Colonic mucosa (tissue), 4 donors: ENCODE measurements around the gene GAS7. TPM values are rescaled to one million over a fixed set of nuclear protein-coding genes. Genes with fewer than 3 reads are reported as not detected.

Experiments used
- DNase-seq: peaks from one replicate; pipeline ENCODE4 v3.0.0-alpha.2; 2020
- H3K27ac ChIP-seq: fragments of 200-600 bp; one replicate; pipeline ENCODE4 v1.8.0; 2021
- H3K27me3 ChIP-seq: fragments of 200-600 bp; one replicate; pipeline ENCODE4 v1.8.0; 2021
- H3K36me3 ChIP-seq: fragments of 200-600 bp; one replicate; pipeline ENCODE4 v1.8.0; 2021
- H3K4me1 ChIP-seq: fragments of 200-600 bp; one replicate; pipeline ENCODE4 v1.8.0; 2021; ENCODE audit warnings: mild to moderate bottlenecking
- H3K4me3 ChIP-seq: fragments of 200-600 bp; one replicate; pipeline ENCODE4 v1.8.0; 2021
- H3K9ac ChIP-seq, 2 donors: one replicate each; pipeline ENCODE4 v1.7.0; 2013; ENCODE audit warnings: control low read depth in 2 of 2, low read depth in 2 of 2, low read length in 2 of 2
- H3K9me3 ChIP-seq: fragments of 200-600 bp; one replicate; pipeline ENCODE4 v1.8.0; 2021
- intact Hi-C: fragments of 100-400 bp; cut with DNase I; formaldehyde crosslinking; loops from one replicate; pipeline ENCODE4 v1.14.1; 2022
- total RNA-seq, 2 donors: library from RNA; stranded (reverse); fragmentation: NEBNext Ultra II Directional in 1 of 2; extraction: Animal tissue kit (Norgen Biotek cat#: 25700) in 1 of 2; gene quantifications; one replicate each; pipeline ENCODE4 v1.2.1, GENCODE V29; 2021
- TF ChIP-seq, protein P1 (sequence below): fragments of 200-600 bp; IDR thresholded peaks from one replicate; pipeline ENCODE4 v1.8.0; 2022; ENCODE audit warnings: antibody characterized with exemption, mild to moderate bottlenecking
- donor health status: healthy.
- donor health status: DM: no; HTN: no; CAD: no.
- donor health status: DM: no; HTN: no; CAD: no.

Gene GAS7
- total RNA-seq, 2 donors from 2014 or later = 4.7 to 17.0 TPM

DNA sequence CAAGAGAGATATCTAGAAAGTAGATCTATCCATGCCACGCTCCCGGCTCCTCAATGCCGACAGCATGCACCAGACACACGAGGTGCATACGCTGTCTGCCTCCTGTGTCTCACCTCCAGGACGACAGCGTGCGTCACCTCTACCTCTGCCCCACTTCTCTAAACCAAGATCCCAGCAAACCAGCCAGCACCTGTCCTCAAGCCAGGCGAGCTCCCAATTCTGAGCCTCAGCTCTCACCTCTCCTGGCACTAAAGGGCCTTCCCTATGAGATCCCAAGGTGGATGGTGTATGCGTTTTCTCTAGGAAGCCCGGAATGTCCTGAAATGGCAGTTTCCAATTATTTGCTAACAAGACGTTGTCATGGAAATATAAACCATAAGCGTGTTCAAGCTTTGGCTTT lies 257.1 kb downstream of the GAS7 start:
- intact Hi-C loops = no loop called here
- no peak overlapping the region for H3K27ac ChIP-seq
- DNase-seq = no peak
- no peak overlapping the region for H3K4me3 ChIP-seq
- H3K4me1 ChIP-seq = no peaks in the 10 kb centered on the region
- H3K9me3 ChIP-seq = no peaks in the 10 kb centered on the region
- H3K36me3 ChIP-seq = no peaks in the 10 kb centered on the region
- no peak overlapping the region for H3K9ac ChIP-seq
- TF ChIP-seq, protein P1, sequence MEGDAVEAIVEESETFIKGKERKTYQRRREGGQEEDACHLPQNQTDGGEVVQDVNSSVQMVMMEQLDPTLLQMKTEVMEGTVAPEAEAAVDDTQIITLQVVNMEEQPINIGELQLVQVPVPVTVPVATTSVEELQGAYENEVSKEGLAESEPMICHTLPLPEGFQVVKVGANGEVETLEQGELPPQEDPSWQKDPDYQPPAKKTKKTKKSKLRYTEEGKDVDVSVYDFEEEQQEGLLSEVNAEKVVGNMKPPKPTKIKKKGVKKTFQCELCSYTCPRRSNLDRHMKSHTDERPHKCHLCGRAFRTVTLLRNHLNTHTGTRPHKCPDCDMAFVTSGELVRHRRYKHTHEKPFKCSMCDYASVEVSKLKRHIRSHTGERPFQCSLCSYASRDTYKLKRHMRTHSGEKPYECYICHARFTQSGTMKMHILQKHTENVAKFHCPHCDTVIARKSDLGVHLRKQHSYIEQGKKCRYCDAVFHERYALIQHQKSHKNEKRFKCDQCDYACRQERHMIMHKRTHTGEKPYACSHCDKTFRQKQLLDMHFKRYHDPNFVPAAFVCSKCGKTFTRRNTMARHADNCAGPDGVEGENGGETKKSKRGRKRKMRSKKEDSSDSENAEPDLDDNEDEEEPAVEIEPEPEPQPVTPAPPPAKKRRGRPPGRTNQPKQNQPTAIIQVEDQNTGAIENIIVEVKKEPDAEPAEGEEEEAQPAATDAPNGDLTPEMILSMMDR = no peak
- H3K27me3 ChIP-seq = no peaks in the 10 kb centered on the region

DNA sequence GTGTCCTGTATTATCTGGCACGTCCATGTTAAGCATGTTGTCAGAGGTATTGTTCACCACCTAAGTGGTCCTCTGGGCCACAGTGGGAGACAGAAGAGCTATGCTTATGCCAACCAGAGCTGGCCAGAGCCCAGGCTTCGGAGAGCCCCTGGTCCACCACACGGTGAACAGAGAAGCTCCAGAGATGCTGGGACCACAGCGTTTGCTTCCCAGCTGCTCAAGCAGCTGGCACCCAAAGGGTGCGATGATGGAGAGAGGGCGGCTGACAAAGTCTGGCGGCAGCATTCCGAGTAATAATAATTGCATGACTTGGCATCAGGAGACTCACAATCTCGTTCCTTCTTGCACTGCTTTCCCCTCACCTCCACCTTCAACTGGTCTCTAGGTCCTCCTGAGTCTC lies 257.6 kb downstream of the GAS7 start:
- H3K27me3 ChIP-seq = no peaks in the 10 kb centered on the region
- H3K9ac ChIP-seq = no peak overlapping the region
- no peaks in the 10 kb centered on the region for H3K4me1 ChIP-seq
- intact Hi-C loops = no loop called here
- no peak for DNase-seq
- H3K36me3 ChIP-seq = no peaks in the 10 kb centered on the region
- H3K27ac ChIP-seq = no peak overlapping the region
- TF ChIP-seq, protein P1 = no peak
- H3K9me3 ChIP-seq = no peaks in the 10 kb centered on the region
- H3K4me3 ChIP-seq = no peak overlapping the region

DNA sequence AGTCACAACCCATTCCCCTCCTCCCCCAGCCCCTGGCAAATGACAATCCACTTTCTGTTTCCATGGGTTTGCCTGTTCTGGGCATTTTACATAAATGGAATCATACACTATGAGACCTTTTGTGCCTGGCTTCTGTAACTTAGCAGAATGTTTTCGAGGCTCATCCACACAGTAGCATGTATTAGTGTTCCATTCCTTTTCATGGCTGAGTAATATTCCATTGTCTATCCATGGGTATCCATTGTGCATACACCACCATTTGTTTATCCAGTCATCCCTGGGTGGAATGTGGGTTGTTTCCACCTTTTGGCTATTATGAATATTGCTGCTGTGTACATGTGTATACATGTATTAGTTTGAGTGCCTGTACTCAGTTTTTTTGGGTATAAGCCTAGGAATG lies 259.6 kb downstream of the GAS7 start:
- Histone ChIP-seq H3K4me1 (no peaks in the 10 kb centered on the region), H3K27ac (no peak overlapping the region), H3K27me3 (no peaks in the 10 kb centered on the region), H3K9me3 (no peaks in the 10 kb centered on the region), H3K36me3 (no peaks in the 10 kb centered on the region), H3K9ac (no peak overlapping the region), H3K4me3 (no peak overlapping the region)
- TF ChIP-seq, protein P1 = no peak
- DNase-seq = no peak
- intact Hi-C loops = no loop called here

DNA sequence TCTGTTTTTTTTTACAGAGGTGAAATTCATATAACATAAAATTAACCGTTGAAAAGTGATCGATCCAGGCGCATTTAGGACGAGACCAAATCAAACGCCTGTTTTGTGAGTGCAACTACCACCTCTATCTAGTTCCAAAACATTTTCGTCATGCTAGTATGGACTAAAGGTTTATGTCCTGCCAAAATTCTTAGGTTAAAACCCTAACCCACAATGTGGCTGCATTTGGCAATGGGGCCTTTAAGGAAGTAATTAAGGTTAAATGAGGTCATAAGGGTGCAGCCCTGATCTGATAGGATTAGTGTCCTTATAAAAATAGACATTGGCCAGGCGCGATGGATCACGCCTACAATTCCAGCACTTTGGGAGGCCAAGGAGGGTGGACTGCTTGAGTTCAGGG lies 260.5 kb downstream of the GAS7 start:
- intact Hi-C loops = no loop called here
- Histone ChIP-seq H3K27me3 (no peaks in the 10 kb centered on the region), H3K4me1 (no peaks in the 10 kb centered on the region), H3K9ac (no peak overlapping the region), H3K4me3 (no peak overlapping the region), H3K9me3 (no peaks in the 10 kb centered on the region), H3K27ac (no peak overlapping the region), H3K36me3 (no peaks in the 10 kb centered on the region)
- TF ChIP-seq, protein P1 = no peak
- DNase-seq = no peak

DNA sequence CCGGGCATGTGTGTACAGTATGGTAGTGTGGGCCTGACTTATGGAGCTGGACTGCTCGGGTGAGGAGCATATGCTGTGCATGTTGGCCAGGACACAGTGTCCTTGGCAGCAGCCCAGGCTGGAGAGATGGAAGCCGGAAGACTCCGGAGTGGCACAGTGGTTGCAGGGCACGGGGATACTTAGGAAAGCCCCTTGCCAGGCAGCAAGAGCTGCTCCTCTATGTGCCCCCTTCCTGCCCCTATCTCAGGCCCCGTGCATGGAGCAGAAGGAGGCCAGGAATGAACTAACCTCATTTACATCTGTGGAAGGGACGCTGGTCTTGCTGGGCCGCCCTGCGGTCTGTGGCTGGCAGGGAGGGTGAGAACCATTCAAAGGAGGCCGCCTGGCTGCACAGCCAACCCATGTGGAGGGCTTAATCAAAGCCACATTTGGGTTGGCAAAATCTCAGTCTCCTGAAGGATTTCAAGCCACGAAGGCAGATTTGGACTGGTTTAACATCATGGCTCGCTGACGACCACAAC lies 261.1 kb downstream of the GAS7 start:
- H3K36me3 ChIP-seq = no peaks in the 10 kb centered on the region
- intact Hi-C loops = no loop called here
- DNase-seq = peak; percentile 29
- no peaks in the 10 kb centered on the region for H3K27me3 ChIP-seq
- no peaks in the 10 kb centered on the region for H3K4me1 ChIP-seq
- no peak overlapping the region for H3K27ac ChIP-seq
- TF ChIP-seq, protein P1 = no peak
- H3K9ac ChIP-seq = no peak overlapping the region
- H3K9me3 ChIP-seq = no peaks in the 10 kb centered on the region
- H3K4me3 ChIP-seq = no peak overlapping the region

DNA sequence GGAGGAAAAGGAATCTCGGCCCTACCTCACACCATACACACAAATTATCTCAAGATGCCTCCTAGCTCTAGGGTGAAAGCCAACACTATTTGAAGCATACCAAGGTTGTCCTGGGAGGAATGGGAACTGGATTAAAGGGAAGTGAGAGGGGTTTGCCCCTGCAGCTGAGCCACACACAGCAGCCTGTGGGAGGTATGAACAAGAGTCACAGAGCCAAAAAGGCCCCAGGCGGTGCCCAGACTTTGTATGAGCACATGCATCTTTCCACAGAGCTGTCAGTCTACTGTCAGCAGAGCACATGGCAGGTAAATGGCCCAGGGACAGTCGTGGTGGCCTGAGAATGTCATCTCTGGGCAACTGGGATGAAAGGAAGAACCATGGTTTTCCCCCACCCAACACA lies 262.3 kb downstream of the GAS7 start:
- no peak overlapping the region for H3K27ac ChIP-seq
- no peaks in the 10 kb centered on the region for H3K4me1 ChIP-seq
- H3K36me3 ChIP-seq = no peaks in the 10 kb centered on the region
- no peak for DNase-seq
- H3K4me3 ChIP-seq = no peak overlapping the region
- intact Hi-C loops = no loop called here
- no peaks in the 10 kb centered on the region for H3K27me3 ChIP-seq
- H3K9ac ChIP-seq = no peak overlapping the region
- TF ChIP-seq, protein P1 = no peak
- no peaks in the 10 kb centered on the region for H3K9me3 ChIP-seq
